HG02884 (cell line): ENCODE measurements around the gene POM121.
"Not testable (repeated sequence)": the region's sequence is repeated elsewhere in the genome, so short reads cannot be mapped to it uniquely, and the experiment has no call there.

Source experiments
- ATAC-seq: cut with Tn5 transposase; IDR thresholded peaks from one replicate; pipeline ENCODE4 v1.9.1; 2021; ENCODE audit warnings: mild to moderate bottlenecking, moderate library complexity; ENCODE audit not compliant: unreplicated experiment

Gene POM121

DNA sequence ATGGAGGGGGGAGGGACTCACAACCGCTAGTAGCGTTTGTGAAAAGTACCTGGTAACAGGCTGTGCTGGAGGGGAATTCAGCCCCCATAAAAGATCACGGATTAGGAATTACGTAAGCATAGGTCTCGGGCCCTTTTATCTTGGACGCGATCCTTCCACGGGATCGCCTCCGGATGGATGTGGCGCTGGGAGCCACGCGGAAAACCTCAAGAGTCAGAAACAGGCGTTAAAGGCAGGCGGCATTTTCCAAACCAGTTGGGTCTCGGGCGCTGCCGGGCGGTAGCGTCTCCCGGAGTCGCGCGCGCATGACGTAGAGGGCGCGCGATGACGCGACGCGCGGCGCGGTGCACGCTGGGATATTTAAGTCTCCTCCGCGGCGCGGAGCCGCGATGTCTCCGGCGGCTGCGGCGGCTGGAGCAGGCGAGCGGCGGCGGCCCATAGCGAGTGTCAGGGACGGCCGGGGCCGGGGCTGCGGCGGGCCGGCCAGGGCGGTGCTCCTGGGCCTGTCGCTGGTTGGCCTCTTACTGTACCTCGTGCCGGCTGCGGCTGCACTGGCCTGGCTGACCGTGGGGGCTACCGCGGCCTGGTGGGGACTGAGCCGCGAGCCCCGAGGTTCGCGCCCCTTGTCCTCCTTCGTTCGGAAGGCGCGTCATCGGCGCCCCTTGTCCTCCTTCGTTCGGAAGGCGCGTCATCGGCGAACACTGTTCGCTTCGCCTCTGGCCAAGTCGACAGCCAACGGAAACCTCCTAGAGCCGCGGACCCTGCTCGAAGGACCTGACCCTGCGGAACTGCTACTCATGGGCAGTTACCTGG is at the start of gene POM121:
Gene POM121, plus strand, starts transcription at position 363 of the 813 bp plus-strand sequence. Its CDS starts 27 bp downstream, at position 390.
- peak; percentile 78 for ATAC-seq

DNA sequence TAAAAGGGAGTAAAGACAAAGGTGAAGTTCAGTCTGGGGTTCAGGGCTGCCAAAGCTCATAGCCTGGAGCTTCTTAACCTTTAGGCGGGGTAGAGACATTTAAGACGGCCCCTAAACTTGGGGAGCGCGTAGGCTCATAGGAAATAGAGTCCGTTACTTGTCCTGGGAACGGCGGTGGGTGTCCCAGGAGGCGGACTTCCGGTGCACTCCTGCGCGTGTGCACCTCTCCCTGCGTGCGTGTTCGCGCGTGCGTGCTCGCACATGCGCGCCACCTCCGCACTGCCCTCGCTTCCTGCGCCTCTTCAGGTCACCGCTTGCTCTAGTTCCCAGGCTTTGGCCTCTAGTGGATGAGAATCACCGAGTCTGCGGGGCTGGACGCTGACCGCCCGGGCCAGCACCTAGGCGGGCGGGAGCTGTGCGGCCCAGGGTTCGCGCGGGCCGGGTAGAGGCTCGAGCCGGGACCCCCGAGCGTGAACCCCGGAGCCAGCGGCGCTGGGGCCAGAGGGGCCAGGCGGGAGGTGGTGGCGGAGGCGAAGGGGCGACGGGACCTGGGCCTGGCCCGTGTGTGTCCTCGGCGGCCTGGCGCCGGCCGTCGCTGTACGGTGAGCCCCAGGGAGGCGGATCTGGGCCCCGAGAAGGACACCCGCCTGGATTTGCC is 45.7 kb upstream of the POM121 start:
- ATAC-seq, result peak; percentile 99

DNA sequence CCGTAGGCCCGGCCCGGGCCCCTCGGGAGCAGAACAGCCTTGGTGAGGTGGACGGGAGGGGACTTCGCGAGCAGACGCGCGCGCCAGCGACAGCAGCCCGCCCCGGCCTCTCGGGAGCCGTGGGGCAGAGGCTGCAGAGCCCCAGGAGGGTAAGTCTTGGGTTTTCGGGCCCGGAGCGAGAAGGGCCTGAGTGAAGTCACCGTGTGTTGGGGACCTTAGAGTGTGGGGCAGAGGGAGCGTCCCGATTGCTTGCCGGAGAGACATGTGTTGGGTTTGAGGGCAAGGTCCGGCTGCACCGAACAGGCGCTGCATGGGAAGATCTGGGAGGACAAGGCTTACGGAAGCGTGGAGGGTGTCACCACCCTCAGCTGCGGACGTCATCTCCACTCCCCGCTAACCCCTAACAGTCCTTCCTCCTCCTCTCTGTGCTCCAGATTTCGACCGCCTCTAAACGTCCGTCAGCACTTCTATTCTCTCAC is 45.1 kb upstream of the POM121 start:
- ATAC-seq, result not testable (repeated sequence)

DNA sequence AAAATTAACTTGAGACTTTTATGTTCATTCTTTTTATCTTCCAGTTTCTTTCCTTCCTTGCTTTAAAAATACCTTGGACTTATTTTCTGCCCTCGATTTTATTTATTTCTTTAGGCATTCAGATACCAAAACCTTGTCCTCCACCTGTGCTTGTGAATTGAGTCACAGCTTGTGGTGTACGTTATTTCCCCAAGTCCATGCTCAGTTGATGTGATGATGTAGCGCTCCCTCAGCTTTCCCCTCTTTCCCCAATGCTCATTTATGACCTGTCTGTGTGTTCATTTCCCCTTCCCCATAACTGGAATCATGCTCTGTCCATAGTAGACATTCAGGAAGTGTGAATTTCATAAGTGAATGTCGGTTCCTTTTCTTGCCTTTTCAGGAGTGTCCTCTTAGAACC is 33.1 kb upstream of the POM121 start:
- not testable (repeated sequence) for ATAC-seq

DNA sequence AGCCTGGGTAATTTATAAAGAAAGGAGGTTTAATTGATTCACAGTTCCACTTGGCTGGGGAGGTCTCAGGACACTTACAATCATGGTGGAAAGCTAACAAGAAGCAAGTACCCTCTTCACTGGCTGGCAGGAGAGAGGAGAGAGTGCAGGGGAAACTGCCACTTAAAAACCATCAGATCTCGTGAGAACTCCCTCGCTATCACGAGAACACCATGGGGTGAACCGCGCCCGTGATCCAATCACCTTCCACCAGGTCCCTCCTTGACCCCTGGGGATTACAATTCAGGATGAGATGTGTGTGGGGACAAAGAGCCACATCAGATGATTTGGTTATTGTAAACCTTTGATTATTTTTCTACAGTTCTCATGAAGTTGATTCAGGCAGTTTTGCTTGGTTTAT is 20.2 kb upstream of the POM121 start:
- not testable (repeated sequence) for ATAC-seq

DNA sequence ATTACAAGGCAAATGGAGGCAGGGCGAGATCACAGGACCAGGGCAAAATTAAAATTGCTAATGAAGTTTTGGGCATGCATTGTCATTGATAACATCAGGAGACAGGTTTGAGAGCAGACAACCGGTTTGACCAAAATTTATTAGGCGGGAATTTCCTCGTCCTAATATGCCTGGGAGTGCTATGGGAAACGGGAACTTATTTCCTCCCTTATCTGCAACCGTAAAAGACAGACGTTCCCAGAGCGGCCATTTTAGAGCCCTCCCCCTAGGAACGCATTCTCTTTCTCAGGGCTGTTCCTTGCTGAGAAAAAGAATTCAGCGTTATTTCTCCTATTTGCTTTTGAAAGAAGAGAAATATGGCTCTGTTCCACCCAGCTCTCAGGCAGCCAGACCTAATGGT is 16.5 kb upstream of the POM121 start:
- not testable (repeated sequence) for ATAC-seq

DNA sequence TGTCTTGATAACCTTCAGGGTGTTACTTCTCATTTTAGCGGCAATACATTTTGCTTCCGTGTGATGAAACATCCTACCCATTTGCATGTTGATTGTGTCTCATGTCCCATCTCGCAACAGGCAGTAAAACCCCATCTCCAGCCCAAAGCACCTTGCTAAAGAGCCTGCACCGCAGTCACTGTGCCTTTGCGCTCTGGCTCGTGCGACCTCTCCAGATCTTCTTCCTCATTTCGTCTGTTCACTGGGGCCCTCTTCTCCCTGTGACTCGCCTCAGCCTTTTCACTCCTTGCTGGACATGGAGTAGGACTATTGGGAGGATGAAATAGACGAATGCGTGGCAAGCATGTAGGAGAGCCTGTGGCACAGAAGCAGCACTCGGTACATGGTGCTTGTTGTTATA is 13.5 kb upstream of the POM121 start:
- not testable (repeated sequence) for ATAC-seq

DNA sequence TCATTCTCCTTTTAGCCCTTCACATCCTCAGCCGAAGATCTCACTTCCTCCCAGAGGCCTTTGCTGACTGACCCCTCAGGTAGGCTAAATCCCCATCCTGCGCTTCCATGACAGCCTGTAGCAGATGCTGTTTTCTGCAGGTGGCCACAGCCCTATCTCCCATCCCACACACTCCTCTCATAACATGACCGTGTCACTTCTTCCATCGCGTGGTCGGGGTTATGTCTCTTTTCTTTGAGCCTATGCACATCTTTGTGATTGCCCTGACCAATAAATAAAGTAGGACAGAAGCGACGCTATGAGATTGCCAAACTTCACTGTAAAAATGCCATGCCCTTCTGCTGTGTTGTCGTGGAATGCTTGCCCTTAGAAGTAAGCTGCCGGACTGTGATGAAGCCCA is 11.1 kb upstream of the POM121 start:
- not testable (repeated sequence) for ATAC-seq

DNA sequence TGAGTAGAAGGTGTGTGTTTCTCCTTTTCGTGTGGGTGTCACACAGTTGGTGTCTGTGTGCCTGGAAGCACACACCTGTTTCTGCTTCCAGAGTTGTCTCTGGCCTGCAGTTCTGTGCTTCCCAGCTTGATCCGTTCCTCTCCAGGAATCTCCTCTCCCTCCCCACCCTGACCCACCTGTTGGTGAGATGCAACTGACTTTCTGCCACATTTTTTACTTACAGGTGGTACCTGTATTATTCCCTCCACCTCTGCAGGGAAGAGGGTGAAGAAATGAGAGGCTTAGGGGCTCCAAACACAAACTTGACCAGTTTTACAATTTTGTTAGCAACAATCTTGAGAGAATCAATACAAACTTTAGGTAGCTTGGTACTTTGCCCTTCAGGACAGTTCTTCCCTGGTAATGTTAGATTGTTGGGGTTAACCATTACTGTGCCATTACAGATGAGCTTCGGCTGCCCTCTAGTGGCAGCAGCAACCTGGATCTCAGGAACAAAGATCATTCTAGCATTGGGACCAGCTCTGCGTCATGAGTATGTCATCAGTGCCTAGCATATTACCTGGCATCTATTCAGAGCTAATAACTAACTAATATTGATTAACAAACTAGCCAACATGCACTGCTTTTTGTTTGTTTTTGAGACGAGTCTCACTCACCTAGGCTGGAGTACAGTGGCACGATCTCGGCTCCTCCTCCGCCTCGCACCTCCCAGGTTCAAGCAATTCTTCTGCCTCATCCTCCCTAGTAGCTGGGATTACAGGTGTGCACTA is 10.0 kb upstream of the POM121 start:
- ATAC-seq, result peak; percentile 82

DNA sequence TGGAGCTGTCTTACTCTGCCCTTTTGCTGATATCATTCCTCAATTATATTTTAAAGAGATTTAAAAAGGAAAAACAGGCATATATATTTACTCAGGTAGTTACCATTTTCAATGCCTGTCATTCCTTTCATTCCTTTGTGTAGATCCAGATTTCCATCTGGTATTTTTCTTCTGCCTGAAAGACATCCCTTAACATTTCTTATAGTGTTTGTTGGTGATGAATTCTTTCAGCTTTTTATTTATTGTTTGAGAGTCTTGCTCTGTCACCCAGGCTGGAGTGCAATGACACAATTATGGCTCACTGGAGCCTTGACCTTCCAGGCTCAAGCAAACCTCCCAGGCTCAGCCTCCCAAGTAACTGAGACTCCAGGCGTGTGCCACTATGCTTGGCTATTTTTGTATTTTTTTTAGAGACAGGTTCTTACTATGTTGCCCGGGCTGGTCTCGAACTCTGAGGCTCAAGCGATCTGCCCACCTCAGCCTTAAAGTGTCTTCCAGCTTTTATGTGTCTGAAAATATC is 5.6 kb upstream of the POM121 start:
- ATAC-seq, result no peak

DNA sequence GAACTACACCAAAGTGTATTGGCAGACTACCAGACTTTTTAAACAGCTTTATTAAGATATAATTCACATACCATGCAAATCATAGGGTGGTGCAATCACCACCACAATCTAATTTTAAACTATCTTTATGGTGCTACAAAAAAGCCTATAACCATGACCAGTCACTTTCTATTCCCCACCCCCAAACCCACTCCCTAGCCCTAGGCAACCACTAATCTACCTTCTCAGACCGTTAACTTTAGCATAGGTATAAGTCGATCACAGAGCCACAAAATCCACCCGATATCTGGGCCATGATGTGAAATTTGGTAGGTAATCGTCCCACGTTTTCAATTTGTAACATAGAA is 536 bp upstream of the POM121 start:
- peak; percentile 16 for ATAC-seq

DNA sequence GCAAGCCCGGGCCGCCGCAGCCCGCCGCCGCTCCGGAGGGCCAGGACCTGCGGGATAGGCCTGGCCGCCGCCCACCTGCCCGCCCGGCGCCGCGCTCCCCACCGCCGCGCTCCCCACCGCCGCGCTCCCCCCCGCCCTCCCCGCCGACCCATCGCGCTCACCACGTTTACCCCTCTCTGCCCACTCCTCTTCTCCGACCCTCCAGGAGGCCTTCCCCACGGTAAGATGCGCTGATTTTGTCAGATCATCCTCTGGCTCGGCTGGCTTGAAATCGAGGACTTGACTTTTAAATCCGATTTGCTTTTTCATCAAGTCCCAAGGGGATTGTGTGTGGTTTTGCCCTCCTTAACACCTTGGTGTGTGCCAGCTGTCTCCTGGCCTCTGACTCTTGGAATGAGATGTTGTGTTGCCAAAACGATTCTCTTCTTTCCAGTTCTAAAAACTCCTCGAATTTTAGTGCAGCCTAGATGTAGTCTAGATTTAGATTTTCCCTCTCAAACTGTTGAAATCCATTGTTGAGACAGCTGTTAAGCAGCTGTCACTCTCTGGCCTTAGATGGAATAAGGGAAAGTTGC is 738 bp downstream of the POM121 start:
- peak; percentile 28 for ATAC-seq

DNA sequence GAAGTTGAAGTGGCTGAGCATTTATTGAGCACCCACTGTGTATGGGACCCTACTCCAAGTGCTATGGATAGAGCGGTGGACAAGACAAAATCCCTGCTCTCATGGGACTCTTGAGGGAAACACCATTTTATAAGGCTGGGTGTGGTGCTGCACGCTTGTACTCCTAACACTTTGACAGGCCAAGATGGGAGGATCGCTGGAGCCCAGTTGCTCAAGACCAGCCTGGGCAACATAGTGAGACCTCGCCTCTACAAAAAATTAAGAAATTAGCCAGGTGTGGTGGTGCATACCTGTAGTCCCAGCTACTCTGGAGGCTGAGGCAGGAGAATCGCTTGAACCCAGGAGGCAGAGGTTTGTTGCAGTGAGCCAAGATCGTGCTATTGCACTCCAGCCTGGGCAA is 2.9 kb downstream of the POM121 start:
- ATAC-seq, result not testable (repeated sequence)

DNA sequence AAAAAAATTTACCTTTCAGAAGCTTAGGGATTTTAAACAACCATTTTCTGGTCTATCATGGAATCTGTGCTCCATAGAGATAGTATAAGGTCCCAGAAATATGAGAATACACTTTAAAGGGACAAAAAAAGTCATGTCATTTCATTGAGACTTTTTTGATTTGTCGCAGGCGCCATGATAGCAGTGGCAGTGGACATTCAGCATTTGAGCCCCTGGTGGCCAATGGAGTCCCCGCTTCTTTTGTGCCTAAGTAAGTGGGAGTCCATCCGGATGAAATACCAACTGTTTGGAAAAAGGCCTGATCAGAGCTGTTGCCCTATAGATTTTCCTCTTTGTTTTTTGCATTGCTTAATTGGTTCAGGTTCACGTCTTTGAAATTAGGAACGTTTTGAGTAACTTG is 3.3 kb downstream of the POM121 start:
- ATAC-seq, result not testable (repeated sequence)

DNA sequence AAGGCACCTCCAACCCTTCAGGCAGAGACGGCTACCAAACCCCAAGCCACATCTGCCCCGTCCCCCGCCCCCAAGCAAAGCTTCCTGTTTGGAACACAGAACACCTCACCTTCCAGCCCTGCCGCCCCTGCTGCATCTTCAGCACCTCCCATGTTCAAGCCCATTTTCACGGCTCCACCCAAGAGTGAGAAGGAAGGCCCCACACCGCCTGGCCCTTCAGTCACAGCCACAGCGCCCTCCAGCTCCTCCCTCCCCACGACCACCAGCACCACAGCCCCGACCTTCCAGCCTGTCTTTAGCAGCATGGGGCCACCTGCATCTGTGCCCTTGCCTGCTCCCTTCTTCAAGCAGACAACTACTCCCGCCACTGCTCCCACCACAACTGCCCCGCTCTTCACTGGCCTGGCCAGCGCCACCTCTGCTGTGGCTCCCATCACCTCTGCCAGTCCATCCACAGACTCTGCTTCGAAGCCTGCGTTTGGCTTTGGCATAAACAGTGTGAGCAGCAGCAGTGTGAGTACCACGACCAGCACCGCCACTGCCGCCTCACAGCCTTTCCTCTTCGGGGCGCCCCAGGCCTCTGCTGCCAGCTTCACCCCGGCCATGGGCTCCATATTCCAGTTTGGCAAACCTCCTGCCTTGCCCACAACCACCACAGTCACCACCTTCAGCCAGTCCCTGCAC is 17.3 kb downstream of the POM121 start:
- not testable (repeated sequence) for ATAC-seq

DNA sequence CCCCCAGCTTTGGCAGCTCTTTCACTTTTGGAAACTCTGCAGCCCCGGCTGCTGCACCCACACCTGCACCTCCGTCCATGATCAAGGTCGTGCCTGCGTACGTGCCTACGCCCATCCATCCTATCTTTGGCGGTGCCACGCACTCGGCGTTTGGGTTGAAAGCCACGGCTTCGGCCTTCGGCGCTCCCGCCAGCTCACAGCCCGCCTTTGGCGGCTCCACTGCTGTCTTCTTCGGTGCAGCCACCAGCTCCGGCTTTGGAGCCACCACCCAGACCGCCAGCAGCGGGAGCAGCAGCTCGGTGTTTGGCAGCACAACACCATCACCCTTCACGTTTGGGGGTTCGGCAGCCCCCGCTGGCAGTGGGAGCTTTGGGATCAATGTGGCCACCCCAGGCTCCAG is 18.1 kb downstream of the POM121 start:
- not testable (repeated sequence) for ATAC-seq

DNA sequence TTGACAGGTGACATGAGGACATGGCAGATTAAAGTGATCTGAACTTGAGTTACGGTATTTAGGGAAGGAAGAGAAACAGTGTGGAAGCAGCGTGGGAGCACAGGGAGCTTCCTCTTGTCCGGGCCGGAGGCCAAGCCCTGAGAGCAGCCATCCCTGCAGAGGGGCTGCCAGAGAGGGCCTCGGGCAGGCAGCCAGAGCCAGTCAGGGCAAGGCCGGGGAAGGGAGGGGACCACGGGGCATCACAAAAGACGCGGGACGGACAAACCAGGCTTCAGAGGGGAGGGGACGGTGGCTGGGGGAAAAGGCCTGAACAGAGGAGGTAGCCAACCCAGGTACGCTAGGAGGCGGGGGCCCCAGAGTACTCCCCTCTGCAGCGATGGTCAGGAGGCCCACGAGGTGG is 20.0 kb downstream of the POM121 start:
- not testable (repeated sequence) for ATAC-seq

DNA sequence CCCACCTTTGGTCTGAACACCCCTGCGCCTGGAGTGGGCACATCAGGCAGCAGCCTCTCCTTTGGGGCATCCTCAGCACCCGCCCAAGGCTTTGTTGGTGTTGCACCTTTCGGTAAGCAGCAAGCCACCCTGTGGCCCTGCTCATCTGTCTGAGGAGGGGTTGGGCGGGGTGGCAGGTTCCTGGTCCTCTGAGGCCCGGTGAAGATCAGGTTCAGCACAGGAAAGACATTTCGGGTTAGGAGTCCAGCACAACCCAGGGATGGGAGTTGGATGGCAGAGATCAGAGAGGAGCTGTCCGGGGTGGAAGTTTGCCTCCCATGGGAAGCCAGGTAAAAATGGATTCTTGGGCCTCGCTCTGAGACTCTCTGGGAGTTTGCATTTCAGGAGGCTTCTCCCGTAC is 20.7 kb downstream of the POM121 start:
- ATAC-seq, result not testable (repeated sequence)

DNA sequence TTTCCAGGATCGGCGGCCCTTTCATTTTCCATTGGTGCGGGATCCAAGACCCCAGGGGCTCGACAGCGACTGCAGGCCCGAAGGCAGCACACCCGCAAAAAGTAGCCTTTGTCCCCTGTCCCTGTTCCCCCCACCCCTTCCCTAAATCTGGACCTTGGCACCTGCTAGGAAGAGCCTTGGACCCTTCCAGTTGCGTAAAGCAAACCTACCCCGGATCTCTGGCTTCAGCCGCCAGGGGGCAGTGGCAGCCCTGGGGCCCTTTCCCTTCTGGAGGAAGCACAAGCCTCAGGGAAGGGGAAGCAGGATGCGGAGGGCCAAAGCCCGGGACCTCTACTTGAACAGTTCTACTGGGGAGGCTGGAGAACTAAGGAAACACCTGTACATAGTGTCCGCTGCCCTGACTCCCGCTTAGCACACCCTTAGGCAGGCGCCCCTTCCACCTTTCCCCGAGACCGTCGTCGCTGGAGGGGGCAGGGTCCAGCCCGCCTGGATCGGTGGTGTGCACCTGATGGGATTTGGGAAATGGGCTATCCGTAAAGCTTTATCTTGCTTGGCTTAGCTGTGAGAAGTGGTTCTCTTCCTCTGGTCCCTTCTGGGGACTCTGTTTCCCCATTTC is 21.3 kb downstream of the POM121 start:
- ATAC-seq, result not testable (repeated sequence)

DNA sequence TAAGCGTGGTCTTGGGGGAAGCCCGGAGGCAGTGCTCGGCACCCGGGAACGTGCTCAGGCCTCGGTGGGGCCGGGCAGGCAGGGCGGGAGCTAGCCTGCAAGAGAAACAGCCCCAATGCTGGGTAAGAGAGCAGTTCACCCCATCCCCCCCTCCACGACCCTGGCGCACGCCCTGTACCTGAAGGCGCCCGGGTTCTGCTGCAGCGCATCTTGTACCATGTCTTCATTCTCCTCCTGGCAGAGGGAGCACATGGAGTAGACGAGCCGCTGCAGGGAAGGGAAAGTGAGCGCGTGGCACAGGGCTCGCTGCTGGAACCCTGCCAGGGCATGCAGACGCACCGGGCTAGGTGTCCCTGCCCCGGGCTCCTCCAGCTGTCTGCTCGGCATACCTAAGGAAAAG is 23.8 kb downstream of the POM121 start:
- not testable (repeated sequence) for ATAC-seq
